ENCODE measurements around the gene RCAN2.
A peak's percentile ranks its signal among the peaks of the same experiment; 100 is the strongest.

RCAN2 gene

GRCh38 chr6:46254946-46255345, 236.3 kb downstream of the RCAN2 start:
- DNase-seq (ENCODE audit: low spot score) = no peak

- no peak for DNase-seq (ENCODE audit: low spot score)
Observed at GRCh38 chr6:46254331-46254730, 236.9 kb downstream of the RCAN2 start.

- no peak for DNase-seq (ENCODE audit: low spot score)
Observed at GRCh38 chr6:46251583-46252339, 239.5 kb downstream of the RCAN2 start.

GRCh38 chr6:46248143-46248542, 243.1 kb downstream of the RCAN2 start:
- DNase-seq (ENCODE audit: low spot score) = no peak

DNA sequence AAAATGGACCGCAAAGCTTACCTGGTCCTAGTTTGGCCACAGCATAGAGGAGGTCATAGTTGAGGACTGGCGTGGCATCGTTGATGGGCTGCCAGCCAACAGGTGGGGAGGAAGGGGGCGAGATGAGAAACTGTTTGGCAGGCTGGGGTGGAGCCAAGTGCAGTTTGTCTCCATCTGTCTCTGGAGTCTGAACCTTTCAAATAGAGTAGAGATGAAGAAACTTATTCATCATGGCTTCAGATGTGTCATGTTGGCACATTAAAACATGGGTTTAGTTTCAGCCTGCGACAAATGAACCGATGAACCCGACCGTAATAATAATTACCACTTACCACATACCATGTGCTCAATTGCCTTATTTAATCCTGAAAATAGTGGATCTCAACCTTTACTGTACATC, 244.5 kb downstream of the RCAN2 start:
- no peak for DNase-seq (ENCODE audit: low spot score)

DNA sequence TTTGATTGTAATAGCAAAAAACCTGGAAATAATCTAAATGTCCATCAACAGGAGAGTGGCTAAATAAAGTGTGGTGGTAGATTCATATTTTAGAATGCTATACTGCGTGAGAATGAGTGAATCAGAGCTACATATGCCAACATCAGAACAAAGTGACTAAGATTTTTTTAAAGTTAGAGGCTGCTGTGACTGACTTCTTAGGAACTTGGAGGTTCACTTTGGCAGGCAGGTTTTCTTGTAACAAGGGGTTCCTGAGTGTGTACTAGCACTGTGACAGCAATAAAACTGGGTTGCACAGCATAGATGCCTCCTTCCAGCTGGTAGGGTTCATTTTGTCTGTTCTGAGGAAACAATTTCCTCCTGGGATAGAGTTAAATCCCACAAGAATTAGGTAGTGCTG, 245.2 kb downstream of the RCAN2 start:
- no peak for DNase-seq (ENCODE audit: low spot score)

GRCh38 chr6:46244670-46245069, 246.6 kb downstream of the RCAN2 start:
- DNase-seq (ENCODE audit: low spot score) = no peak

- DNase-seq (ENCODE audit: low spot score) = no peak
Observed at GRCh38 chr6:46243754-46244153, 247.5 kb downstream of the RCAN2 start.

DNA sequence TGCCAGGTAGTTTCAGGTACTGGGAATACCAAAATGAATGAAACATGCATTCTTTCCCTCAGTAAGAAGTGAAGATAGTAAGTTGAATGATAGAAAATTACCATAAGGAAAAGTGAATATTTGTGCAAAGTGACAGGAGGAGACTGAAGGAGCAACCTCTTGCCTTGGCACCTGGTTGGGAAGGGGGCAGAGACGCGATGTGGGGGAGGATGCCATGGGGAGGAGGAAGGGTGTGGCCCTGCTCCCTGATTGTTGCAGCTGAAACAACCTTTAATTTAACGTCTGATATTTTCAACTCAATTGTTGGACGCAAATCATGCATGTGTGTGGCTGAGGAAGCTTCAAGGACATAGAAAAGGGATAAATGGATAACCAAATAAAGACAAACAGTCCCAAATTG, 248.3 kb downstream of the RCAN2 start:
- no peak for DNase-seq (ENCODE audit: low spot score)

DNA sequence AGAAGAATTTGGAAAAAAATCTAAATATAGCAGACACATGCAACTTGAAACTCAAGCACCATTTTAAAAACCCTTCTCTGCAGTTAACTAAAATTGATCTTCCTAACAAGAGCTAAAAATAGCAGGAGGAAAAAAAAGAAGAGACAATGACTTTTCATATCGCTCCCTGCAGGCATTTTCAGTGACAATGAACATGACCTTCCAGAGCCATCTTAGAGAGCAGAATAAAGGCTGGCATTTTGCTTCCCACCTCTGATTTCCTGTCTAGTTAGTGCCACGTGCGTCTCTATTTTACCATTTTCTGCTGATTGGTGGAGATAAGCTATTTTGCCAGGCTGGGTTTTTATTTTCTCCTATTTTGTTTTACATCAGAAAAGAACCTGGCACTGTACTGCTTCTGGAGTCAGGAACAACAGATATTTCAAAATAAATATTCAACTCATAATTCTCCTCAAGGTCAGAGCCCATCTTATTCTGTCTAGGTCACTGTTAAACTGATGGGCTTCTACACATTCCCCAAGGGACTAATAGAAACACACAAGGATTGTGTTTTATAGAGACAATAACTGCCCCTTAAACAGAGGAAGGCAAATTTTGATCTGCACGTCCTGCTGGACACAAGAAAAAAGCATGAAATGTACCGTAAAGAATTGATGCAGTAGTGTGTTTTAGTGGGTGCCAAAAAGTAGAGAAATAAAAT, 250.2 kb downstream of the RCAN2 start:
- DNase-seq (ENCODE audit: low spot score) = no peak

DNA sequence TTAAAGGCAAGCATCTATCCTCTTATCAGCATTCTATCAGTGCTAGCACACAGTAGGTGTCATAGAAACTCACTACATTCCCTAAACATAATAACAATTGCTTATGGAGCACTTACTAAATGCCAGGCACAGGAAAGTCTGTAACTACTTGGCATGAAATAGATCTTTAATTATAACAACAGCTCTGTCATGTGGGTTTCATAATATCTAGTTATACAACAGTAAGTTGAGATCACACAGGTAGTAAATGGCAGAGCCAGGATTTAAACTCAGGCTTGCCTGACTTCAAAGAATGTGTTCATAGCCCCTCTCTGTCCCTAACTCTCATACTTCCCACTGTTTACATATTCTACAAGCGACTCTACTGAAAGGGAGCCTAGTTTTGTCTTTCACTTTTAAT, 254.5 kb downstream of the RCAN2 start:
- no peak for DNase-seq (ENCODE audit: low spot score)

- DNase-seq (ENCODE audit: low spot score) = no peak
Observed at GRCh38 chr6:46235242-46235641, 256.0 kb downstream of the RCAN2 start.

DNA sequence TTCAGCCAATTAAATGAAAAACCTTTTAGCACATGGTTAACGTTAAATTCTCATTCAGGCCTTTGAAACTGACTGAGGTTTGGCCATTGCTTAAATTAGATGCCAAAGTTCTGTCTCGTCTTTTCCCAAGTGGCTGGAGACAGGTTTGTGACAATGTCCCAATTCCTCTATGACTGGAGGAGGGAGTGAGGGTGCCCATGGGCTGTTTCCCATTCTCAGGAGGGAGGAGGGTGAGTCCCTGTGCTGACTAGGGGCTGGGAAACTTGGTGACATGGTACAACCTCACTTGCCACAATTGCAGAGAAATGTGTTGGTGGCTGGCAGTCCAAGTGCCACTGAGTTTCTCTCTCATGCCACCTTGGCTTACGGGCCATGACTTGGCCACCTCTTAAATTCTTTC, 256.5 kb downstream of the RCAN2 start:
- no peak for DNase-seq (ENCODE audit: low spot score)

GRCh38 chr6:46234156-46234556, 257.1 kb downstream of the RCAN2 start:
- no peak for DNase-seq (ENCODE audit: low spot score)

- DNase-seq (ENCODE audit: low spot score) = no peak
Observed at GRCh38 chr6:46233129-46233528, 258.1 kb downstream of the RCAN2 start.

DNA sequence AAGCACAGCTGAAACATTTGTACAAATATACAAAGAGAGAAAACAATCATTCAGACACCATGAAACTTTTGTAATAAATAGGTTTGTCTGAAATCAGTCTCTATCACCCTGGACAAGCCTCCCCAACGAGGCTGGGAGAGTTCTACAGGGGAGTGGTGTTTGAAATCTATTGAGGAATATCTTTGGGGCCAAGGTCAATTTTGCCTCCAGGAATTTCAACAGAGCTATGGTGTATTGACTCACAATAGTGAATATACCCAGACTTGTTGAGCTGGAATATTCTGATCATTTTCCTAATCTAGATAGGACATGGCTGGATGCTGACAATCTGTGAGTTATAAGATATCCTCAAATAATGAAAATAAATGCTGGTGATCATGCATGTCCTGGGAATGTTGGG, 269.0 kb downstream of the RCAN2 start:
- DNase-seq (ENCODE audit: low spot score) = no peak

GRCh38 chr6:46221222-46221793, 269.9 kb downstream of the RCAN2 start:
- peak; percentile 75 for DNase-seq (ENCODE audit: low spot score)

- DNase-seq (ENCODE audit: low spot score) = no peak
Observed at GRCh38 chr6:46220352-46221221, 270.7 kb downstream of the RCAN2 start.

GRCh38 chr6:46219661-46220060, 271.6 kb downstream of the RCAN2 start:
- DNase-seq (ENCODE audit: low spot score) = no peak

- no peak for DNase-seq (ENCODE audit: low spot score)
Observed at GRCh38 chr6:46218457-46218856, 272.8 kb downstream of the RCAN2 start.

DNA sequence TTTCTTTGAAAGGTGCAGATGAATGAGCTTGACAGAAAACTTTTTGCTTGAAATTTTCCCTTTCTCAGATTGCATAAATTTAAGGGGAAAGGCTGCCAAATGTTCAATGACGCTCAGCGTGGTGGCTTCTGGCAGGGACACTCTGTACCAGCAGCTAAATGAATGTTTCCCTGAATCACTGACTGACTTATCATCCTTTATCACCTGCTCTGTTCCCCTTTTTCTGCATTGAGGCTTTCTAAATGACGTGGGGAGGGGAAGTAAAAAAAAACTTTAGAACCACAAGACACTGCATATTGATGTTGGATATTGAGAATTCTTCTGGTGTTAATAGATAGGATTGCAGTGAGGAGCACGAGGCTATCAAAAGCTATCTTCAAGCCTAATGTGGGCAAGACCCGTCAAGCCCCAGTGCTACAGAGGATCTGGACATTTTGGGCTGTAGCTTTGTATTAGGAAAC, 273.5 kb downstream of the RCAN2 start:
- DNase-seq (ENCODE audit: low spot score) = peak; percentile 89

- no peak for DNase-seq (ENCODE audit: low spot score)
Observed at GRCh38 chr6:46216879-46217278, 274.4 kb downstream of the RCAN2 start.
